ENCODE data around the gene FBXO9. TPM values are rescaled to one million over a fixed set of nuclear protein-coding genes. Genes with fewer than 3 reads are reported as not detected.

FBXO9 gene
- polyA plus RNA-seq, 2 of the 4 experiments (the other 2 are of a cell fraction), result 32.1 to 67.6 TPM

- TF ChIP-seq FOXS1 (CRISPR knock-in tag; IDR thresholded peaks at IDR 0.05), result no peak
These were observed 49.9 kb downstream of the FBXO9 start (continued) for GRCh38 chr6:53115113-53115512.

GRCh38 chr6:53115741-53116140 lies 50.5 kb downstream of the FBXO9 start:
- CTCF ChIA-PET, result interaction anchor here (1.5 kb wide), 1 partner anchor 12 kb away, joined by 5 read pairs; no protein-coding TSS in a partner anchor
- TF ChIP-seq TFCP2L1 (CRISPR knock-in tag; IDR thresholded peaks at IDR 0.05), result no peak
- TF ChIP-seq BCL3 (IDR thresholded peaks at IDR 0.05), result no peak
- no peak for TF ChIP-seq ZSCAN20 (CRISPR knock-in tag; IDR thresholded peaks at IDR 0.05)
- TF ChIP-seq POLR2AphosphoS2 (conservative IDR thresholded peaks at IDR 0.05; ENCODE audit: low read length), result no peak
- no peak for TF ChIP-seq HMGXB4 (CRISPR knock-in tag; IDR thresholded peaks at IDR 0.05; ENCODE audit: borderline replicate concordance)
- no peak for TF ChIP-seq RCOR1 (IDR thresholded peaks at IDR 0.05; ENCODE audit: low read depth, low read length)
- no peak for TF ChIP-seq PBX3 (IDR thresholded peaks at IDR 0.05)
- no peak for TF ChIP-seq SMC3 (IDR thresholded peaks at IDR 0.05)
- POLR2A ChIA-PET, result no interaction called here

GRCh38 chr6:53119349-53119748 lies 54.1 kb downstream of the FBXO9 start:
- ChIA-PET POLR2A (no interaction called here), CTCF (interaction anchor here (1.2 kb wide), 1 partner anchor 53 kb away, joined by 3 read pairs; no protein-coding TSS in a partner anchor)
- Histone ChIP-seq H3K9me3 (no peaks in the 10 kb centered on the region), H3K4me3 (no peak overlapping the region), H3K4me2 (peak overlapping the region; percentile 52), H3K27ac (no peak overlapping the region; a peak in 1 of 6 replicates), H3K4me1 (peaks cover 18% of the 10 kb centered on the region)
- no peak for FAIRE-seq
- TF ChIP-seq ZC3H11A (IDR thresholded peaks at IDR 0.05) (no peak), EP300 (IDR thresholded peaks at IDR 0.05) (no peak), ZNF302 (CRISPR knock-in tag; IDR thresholded peaks at IDR 0.05) (no peak), HDAC2 (IDR thresholded peaks at IDR 0.05) (no peak), HOXB13 (CRISPR knock-in tag; IDR thresholded peaks at IDR 0.05; ENCODE audit: low read depth) (no peak), CTCF (IDR thresholded peaks at IDR 0.05) (no peak), FOSL2 (IDR thresholded peaks at IDR 0.05) (no peak), FOSL2 (CRISPR knock-in tag; IDR thresholded peaks at IDR 0.05) (no peak), CEBPB (IDR thresholded peaks at IDR 0.05) (no peak), EHMT2 (IDR thresholded peaks at IDR 0.05; ENCODE audit: low read depth) (no peak), REST (IDR thresholded peaks at IDR 0.05) (no peak), PHF8 (IDR thresholded peaks at IDR 0.05; ENCODE audit: borderline replicate concordance, low read depth) (no peak), POLR2A (IDR thresholded peaks at IDR 0.05; ENCODE audit: low read length) (no peak), RARB (CRISPR knock-in tag; IDR thresholded peaks at IDR 0.05) (no peak), FOSB (CRISPR knock-in tag; IDR thresholded peaks at IDR 0.05) (no peak), HOXB5 (CRISPR knock-in tag; IDR thresholded peaks at IDR 0.05) (no peak)
- peak in 1 of 2 experiments; percentile 60; a peak in 3 of 6 replicates for ATAC-seq
- 56% methylated on average over 1 of the region's 1 CpG for WGBS (ENCODE audit: missing lambda C conversion rate)
- DNase-seq (ENCODE audit: low read depth in 1 of 2, low spot score in 1 of 2), result peak; percentile 4 to 26

More at GRCh38 chr6:53115741-53116140, 50.5 kb downstream of the FBXO9 start:
- no peak overlapping the region for H3K27ac ChIP-seq
- peaks cover 26% of the 10 kb centered on the region for H3K4me1 ChIP-seq
- ATAC-seq (no peak), FAIRE-seq (no peak), DNase-seq (ENCODE audit: low read depth in 1 of 2, low spot score in 1 of 2) (no peak)
- 84% methylated on average over 2 of the region's 2 CpGs for WGBS (ENCODE audit: missing lambda C conversion rate)
- no peak overlapping the region for H3K4me2 ChIP-seq
- H3K9me3 ChIP-seq, result no peaks in the 10 kb centered on the region
- no peak overlapping the region for H3K4me3 ChIP-seq
